NCI-H345 (cell line): ENCODE data around the gene MCTP1.

ENCODE experiments used
- DNase-seq: peaks from one replicate; lab custom pipeline; 2025; lab: John Stamatoyannopoulos, UW

The MCTP1 gene

GRCh38 chr5:94811331-94811730 lies 473.6 kb downstream of the MCTP1 start:
- no peak for DNase-seq

GRCh38 chr5:94810877-94811276 lies 474.0 kb downstream of the MCTP1 start:
- no peak for DNase-seq

GRCh38 chr5:94810281-94810680 lies 474.6 kb downstream of the MCTP1 start:
- no peak for DNase-seq

- DNase-seq = no peak
Measured at GRCh38 chr5:94808497-94808896, 476.4 kb downstream of the MCTP1 start.

- no peak for DNase-seq
Measured at GRCh38 chr5:94807985-94808384, 476.9 kb downstream of the MCTP1 start.

GRCh38 chr5:94802450-94802849 lies 482.4 kb downstream of the MCTP1 start:
- no peak for DNase-seq

GRCh38 chr5:94796586-94796985 lies 488.3 kb downstream of the MCTP1 start:
- no peak for DNase-seq

- DNase-seq = no peak
Measured at GRCh38 chr5:94793816-94794198, 491.1 kb downstream of the MCTP1 start.

GRCh38 chr5:94793113-94793815 lies 491.6 kb downstream of the MCTP1 start:
- DNase-seq = no peak

GRCh38 chr5:94791829-94792228 lies 493.1 kb downstream of the MCTP1 start:
- DNase-seq = no peak

- no peak for DNase-seq
Measured at GRCh38 chr5:94788527-94788926, 496.4 kb downstream of the MCTP1 start.

GRCh38 chr5:94784536-94785505 lies 500.1 kb downstream of the MCTP1 start:
- DNase-seq = peak; percentile 7

GRCh38 chr5:94782383-94782782 lies 502.5 kb downstream of the MCTP1 start:
- DNase-seq = no peak

GRCh38 chr5:94779684-94780083 lies 505.2 kb downstream of the MCTP1 start:
- DNase-seq = no peak

GRCh38 chr5:94778732-94779131 lies 506.2 kb downstream of the MCTP1 start:
- peak; percentile 37 for DNase-seq

- peak; percentile 37 for DNase-seq
Measured at GRCh38 chr5:94778299-94778698, 506.6 kb downstream of the MCTP1 start.

- peak; percentile 40 for DNase-seq
Measured at GRCh38 chr5:94777056-94777880, 507.6 kb downstream of the MCTP1 start.

- DNase-seq = no peak
Measured at GRCh38 chr5:94776167-94776566, 508.7 kb downstream of the MCTP1 start.

GRCh38 chr5:94775088-94775487 lies 509.8 kb downstream of the MCTP1 start:
- no peak for DNase-seq

GRCh38 chr5:94771742-94772141 lies 513.2 kb downstream of the MCTP1 start:
- DNase-seq = no peak

- DNase-seq = no peak
Measured at GRCh38 chr5:94769996-94770395, 514.9 kb downstream of the MCTP1 start.

GRCh38 chr5:94761786-94762185 lies 523.1 kb downstream of the MCTP1 start:
- no peak for DNase-seq
